ENCODE measurements around the gene CAV3. TPM values are rescaled to one million over a fixed set of nuclear protein-coding genes. Genes with fewer than 3 reads are reported as not detected.

The CAV3 gene
- total RNA-seq, 1 experiment from 2014 or later: not detected

DNA sequence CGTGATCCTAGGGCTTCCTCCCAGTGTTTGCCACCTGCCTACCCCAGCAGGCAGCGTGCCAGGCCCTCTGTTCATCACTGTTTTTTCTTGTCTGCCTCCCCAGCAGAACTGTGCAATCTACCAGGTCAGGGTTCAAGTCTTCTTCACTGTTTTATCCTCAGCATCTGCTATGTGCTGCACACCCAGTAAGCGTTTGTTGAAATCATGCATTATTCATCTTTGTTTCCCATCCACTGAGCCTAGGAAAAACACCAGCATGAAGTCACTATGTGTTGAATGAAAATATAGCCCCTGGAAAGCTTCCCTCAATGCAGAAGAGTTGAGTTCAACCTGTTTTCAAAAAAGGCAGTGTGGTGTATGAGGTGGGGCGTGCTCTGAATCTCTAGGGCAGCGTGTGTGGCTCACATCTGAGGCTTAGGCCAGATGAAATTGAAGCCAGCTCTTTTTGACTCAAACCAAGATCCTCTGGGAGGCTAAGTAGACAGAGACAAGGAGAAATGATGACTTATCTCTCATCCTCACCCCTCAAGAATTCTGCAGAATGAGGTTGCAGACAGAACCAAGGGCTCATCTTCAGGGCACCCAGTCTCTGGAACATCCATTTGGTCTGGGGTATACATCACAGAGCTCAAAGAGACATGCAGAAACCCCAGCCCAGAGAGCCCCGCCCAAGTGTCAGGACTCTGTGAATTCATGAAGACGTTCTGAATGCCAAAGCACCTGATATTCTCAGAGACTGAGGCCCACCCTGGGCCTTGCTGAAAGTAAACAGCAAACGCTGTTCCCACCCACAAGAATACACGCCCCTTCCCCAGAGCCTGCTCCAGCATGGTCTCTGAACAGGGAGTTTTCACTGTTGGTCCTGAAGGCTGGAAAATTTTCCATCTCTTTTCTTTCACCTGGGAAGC is 5.7 kb upstream of the CAV3 start:
- BruUV-seq (replicated peaks): no TSS peak
- H2AFZ ChIP-seq (ENCODE audit: low read length): no peak overlapping the region
- POLR2A ChIA-PET (ENCODE audit: unreplicated experiment): interaction anchor here (0.6 kb wide), 1 partner anchor 895 kb away, joined by 3 read pairs; no protein-coding TSS in a partner anchor

DNA sequence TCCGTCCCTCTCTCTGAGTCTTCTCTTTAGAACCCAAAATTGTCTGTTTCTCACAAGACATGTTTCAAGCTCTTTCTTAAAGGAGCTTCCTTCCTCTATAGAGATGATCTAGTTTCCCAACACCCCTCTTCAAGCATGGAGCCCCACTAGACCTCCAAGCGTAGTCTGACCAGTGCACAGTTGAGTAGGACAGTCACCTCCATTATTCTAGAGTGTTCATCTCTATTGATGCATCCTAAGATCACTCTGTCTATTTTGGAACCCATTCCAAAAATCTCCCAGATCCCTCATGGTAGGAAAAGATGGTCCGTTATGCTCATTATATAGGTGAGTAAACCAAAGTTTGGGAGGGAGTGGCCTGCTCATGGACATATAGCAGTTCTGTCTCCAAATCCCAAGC is 4.1 kb upstream of the CAV3 start:
- no peak overlapping the region for H3K9ac ChIP-seq (ENCODE audit: low read length)
- H3K79me2 ChIP-seq (ENCODE audit: low read length): no peaks in the 10 kb centered on the region
- H3K4me2 ChIP-seq (ENCODE audit: low read length): no peak overlapping the region
- no peaks in the 10 kb centered on the region for H3K36me3 ChIP-seq (ENCODE audit: low read depth, low read length)
- H3K27me3 ChIP-seq (ENCODE audit: low read length): no peaks in the 10 kb centered on the region
- H3K9me2 ChIP-seq (replicated peaks; ENCODE audit: low read length): no peaks in the 10 kb centered on the region
- ATAC-seq (no peak), DNase-seq (no peak)
- no peaks in the 10 kb centered on the region for H3K9me3 ChIP-seq (ENCODE audit: low read length)
- peaks cover 24% of the 10 kb centered on the region for H3K4me1 ChIP-seq (ENCODE audit: insufficient read depth, low read length)
- no peak overlapping the region for H3K4me3 ChIP-seq (ENCODE audit: low read length)
- BruUV-seq (replicated peaks): no TSS peak
- intact Hi-C loops (cut with micrococcal nuclease): no loop called here
- TF ChIP-seq EZH2 (IDR thresholded peaks at IDR 0.05; ENCODE audit: low read length, unreplicated experiment): no peak
- TF ChIP-seq EZH2phosphoT487 (IDR thresholded peaks at IDR 0.05; ENCODE audit: borderline replicate concordance, low read length): no peak
- TF ChIP-seq, protein P1, sequence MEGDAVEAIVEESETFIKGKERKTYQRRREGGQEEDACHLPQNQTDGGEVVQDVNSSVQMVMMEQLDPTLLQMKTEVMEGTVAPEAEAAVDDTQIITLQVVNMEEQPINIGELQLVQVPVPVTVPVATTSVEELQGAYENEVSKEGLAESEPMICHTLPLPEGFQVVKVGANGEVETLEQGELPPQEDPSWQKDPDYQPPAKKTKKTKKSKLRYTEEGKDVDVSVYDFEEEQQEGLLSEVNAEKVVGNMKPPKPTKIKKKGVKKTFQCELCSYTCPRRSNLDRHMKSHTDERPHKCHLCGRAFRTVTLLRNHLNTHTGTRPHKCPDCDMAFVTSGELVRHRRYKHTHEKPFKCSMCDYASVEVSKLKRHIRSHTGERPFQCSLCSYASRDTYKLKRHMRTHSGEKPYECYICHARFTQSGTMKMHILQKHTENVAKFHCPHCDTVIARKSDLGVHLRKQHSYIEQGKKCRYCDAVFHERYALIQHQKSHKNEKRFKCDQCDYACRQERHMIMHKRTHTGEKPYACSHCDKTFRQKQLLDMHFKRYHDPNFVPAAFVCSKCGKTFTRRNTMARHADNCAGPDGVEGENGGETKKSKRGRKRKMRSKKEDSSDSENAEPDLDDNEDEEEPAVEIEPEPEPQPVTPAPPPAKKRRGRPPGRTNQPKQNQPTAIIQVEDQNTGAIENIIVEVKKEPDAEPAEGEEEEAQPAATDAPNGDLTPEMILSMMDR (conservative IDR thresholded peaks at IDR 0.05; ENCODE audit: low read depth, low read length): no peak
- H3F3A ChIP-seq (ENCODE audit: low read length, unreplicated experiment): no peaks in the 10 kb centered on the region
- no peak overlapping the region for H2AFZ ChIP-seq (ENCODE audit: low read length)
- H4K20me1 ChIP-seq (ENCODE audit: low read length): no peaks in the 10 kb centered on the region
- POLR2A ChIA-PET (ENCODE audit: unreplicated experiment): no interaction called here
- no peak overlapping the region for H3K27ac ChIP-seq (ENCODE audit: low read length)
- CTCF ChIA-PET: no interaction called here

More for the DNA sequence above, 5.7 kb upstream of the CAV3 start:
- no peaks in the 10 kb centered on the region for H4K20me1 ChIP-seq (ENCODE audit: low read length)
- H3F3A ChIP-seq (ENCODE audit: low read length, unreplicated experiment): no peaks in the 10 kb centered on the region
- H3K9me3 ChIP-seq (ENCODE audit: low read length): no peaks in the 10 kb centered on the region
- intact Hi-C loops (cut with micrococcal nuclease): no loop called here
- H3K4me3 ChIP-seq (ENCODE audit: low read length): no peak overlapping the region
- no peak overlapping the region for H3K4me2 ChIP-seq (ENCODE audit: low read length)
- no peak overlapping the region for H3K9ac ChIP-seq (ENCODE audit: low read length)
- H3K9me2 ChIP-seq (replicated peaks; ENCODE audit: low read length): no peaks in the 10 kb centered on the region
- DNase-seq: no peak
- peaks cover 19% of the 10 kb centered on the region; the same call in 1 of the 2 replicates for H3K4me1 ChIP-seq (ENCODE audit: insufficient read depth, low read length)
- no peaks in the 10 kb centered on the region for H3K79me2 ChIP-seq (ENCODE audit: low read length)
- CTCF ChIA-PET: no interaction called here
- no peak overlapping the region for H3K27ac ChIP-seq (ENCODE audit: low read length)
- no peaks in the 10 kb centered on the region for H3K27me3 ChIP-seq (ENCODE audit: low read length)
- no peaks in the 10 kb centered on the region for H3K36me3 ChIP-seq (ENCODE audit: low read depth, low read length)
- ATAC-seq: no peak
- TF ChIP-seq, protein P1 (conservative IDR thresholded peaks at IDR 0.05; ENCODE audit: low read depth, low read length): no peak
- TF ChIP-seq EZH2phosphoT487 (IDR thresholded peaks at IDR 0.05; ENCODE audit: borderline replicate concordance, low read length) (no peak), EZH2 (IDR thresholded peaks at IDR 0.05; ENCODE audit: low read length, unreplicated experiment) (no peak)

DNA sequence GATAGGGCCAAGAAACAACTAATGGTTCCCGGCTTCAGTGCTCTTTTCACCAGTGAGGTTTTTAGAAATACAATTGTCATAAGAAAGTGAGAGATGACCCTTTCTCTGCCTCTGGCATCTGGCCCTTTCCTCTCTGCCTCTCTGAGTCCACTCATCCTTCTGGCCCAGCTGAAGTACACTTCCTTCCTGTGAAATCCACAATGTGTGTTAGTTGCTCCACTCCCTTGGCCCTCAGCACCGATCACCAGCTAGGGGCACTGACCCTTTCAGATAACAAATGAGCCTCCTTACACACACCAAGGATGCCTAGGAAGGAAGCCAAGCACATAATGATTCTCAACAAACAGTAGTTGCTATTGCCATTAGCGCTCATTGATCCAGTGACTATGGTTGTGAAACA is 2.9 kb upstream of the CAV3 start:
- H3K27ac ChIP-seq (ENCODE audit: low read length): no peak overlapping the region
- no TSS peak for BruUV-seq (replicated peaks)
- no peaks in the 10 kb centered on the region for H3K27me3 ChIP-seq (ENCODE audit: low read length)
- ATAC-seq: no peak
- H3K36me3 ChIP-seq (ENCODE audit: low read depth, low read length): no peaks in the 10 kb centered on the region
- CTCF ChIA-PET: no interaction called here
- H2AFZ ChIP-seq (ENCODE audit: low read length): no peak overlapping the region
- no peaks in the 10 kb centered on the region for H3K9me2 ChIP-seq (replicated peaks; ENCODE audit: low read length)
- intact Hi-C loops (cut with micrococcal nuclease): no loop called here
- no peak overlapping the region for H3K4me2 ChIP-seq (ENCODE audit: low read length)
- H4K20me1 ChIP-seq (ENCODE audit: low read length): no peaks in the 10 kb centered on the region
- no peaks in the 10 kb centered on the region for H3K9me3 ChIP-seq (ENCODE audit: low read length)
- TF ChIP-seq EZH2 (IDR thresholded peaks at IDR 0.05; ENCODE audit: low read length, unreplicated experiment) (no peak), EZH2phosphoT487 (IDR thresholded peaks at IDR 0.05; ENCODE audit: borderline replicate concordance, low read length) (no peak)
- TF ChIP-seq, protein P1 (conservative IDR thresholded peaks at IDR 0.05; ENCODE audit: low read depth, low read length): no peak
- no peak overlapping the region for H3K4me3 ChIP-seq (ENCODE audit: low read length)
- H3K9ac ChIP-seq (ENCODE audit: low read length): no peak overlapping the region
- DNase-seq: no peak
- H3K79me2 ChIP-seq (ENCODE audit: low read length): no peaks in the 10 kb centered on the region
- H3K4me1 ChIP-seq (ENCODE audit: insufficient read depth, low read length): peaks cover 21% of the 10 kb centered on the region
- no peaks in the 10 kb centered on the region for H3F3A ChIP-seq (ENCODE audit: low read length, unreplicated experiment)
- POLR2A ChIA-PET (ENCODE audit: unreplicated experiment): no interaction called here
